Tibial nerve (tissue), 3 donors: ENCODE results near the gene FAAP20.

Experiments used
- CTCF ChIP-seq, 5 experiments: fragments of 200-600 bp in 3 of 5; fragments of 450-650 bp in 2 of 5; sonication (generic) in 3 of 5; IDR thresholded peaks; one replicate each; pipeline ENCODE4 v1.5.1; 2016 to 2019; ENCODE audit warnings: antibody characterized with exemption in 5 of 5, mild to moderate bottlenecking in 3 of 5, moderate library complexity in 2 of 5
- POLR2A ChIP-seq, 2 donors: fragments of 450-650 bp; IDR thresholded peaks; one replicate each; pipeline ENCODE4 v1.6.1; 2017; ENCODE audit warnings: antibody characterized with exemption in 2 of 2, mild to moderate bottlenecking in 2 of 2, moderate library complexity in 2 of 2

- TF ChIP-seq CTCF (IDR thresholded peaks at IDR 0.05) (no peak), POLR2A (IDR thresholded peaks at IDR 0.05) (no peak)
Observed at GRCh38 chr1:2170211-2170610, 24.4 kb downstream of the FAAP20 start.
